Suppressor macrophage treated with lipopolysaccharide for 4 hours (primary cell): Measurements from ENCODE around the gene LENG1.

Experiments used
- DNase-seq: peaks from one replicate; pipeline ENCODE4 v3.0.0-alpha.2; 2020

LENG1 gene

GRCh38 chr19:54106716-54107115 lies 52.8 kb downstream of the LENG1 start:
- no peak for DNase-seq

- DNase-seq: no peak
These were observed 53.7 kb downstream of the LENG1 start for GRCh38 chr19:54105796-54106195.
